ENCODE measurements around the gene SORCS1. TPM values are rescaled to one million over a fixed set of nuclear protein-coding genes. Genes with fewer than 3 reads are reported as not detected.

The SORCS1 gene
- total RNA-seq, 1 experiment from 2014 or later, result 1.7 TPM

- H3K79me2 ChIP-seq (ENCODE audit: insufficient read depth, low read length), result no peaks in the 10 kb centered on the region
- no peak overlapping the region for H2BK120ac ChIP-seq (ENCODE audit: low read depth, low read length, poor library complexity, severe bottlenecking)
- Mint-ChIP-seq H3K9me3 (no peaks in the 10 kb centered on the region), H3K27me3 (ENCODE audit: low read depth) (no peaks in the 10 kb centered on the region; the same call in 1 of the 2 replicates), H3K4me3 (no peak overlapping the region), H3K36me3 (ENCODE audit: insufficient read depth in 1 of 3, low read depth in 3 of 3) (no peaks in the 10 kb centered on the region), H3K27ac (no peak overlapping the region), H3K4me1 (peaks cover 16 to 20% of the 10 kb centered on the region in 2 experiments)
- H2BK12ac ChIP-seq (ENCODE audit: insufficient read length, low read depth, low read length), result no peak overlapping the region
- no peaks in the 10 kb centered on the region for H3K27me3 ChIP-seq (ENCODE audit: insufficient read depth, low read length)
- no peak overlapping the region for H2BK20ac ChIP-seq (ENCODE audit: low read depth, low read length, poor library complexity, severe bottlenecking)
- H3K4me1 ChIP-seq (ENCODE audit: insufficient read depth, low read length), result peaks cover 3% of the 10 kb centered on the region; the same call in 1 of the 2 replicates
- no peaks in the 10 kb centered on the region for H3K79me1 ChIP-seq (ENCODE audit: insufficient read depth, low read depth, low read length, poor library complexity, severe bottlenecking)
- no peak overlapping the region for H3K9ac ChIP-seq (ENCODE audit: extremely low read depth, insufficient read length, low read length)
- H4K5ac ChIP-seq (ENCODE audit: insufficient read length, low read depth, low read length), result no peak overlapping the region
- no peak overlapping the region for H3K56ac ChIP-seq (ENCODE audit: insufficient read length, low read depth, low read length)
- H4K8ac ChIP-seq (replicated peaks; ENCODE audit: insufficient read length, low read depth, low read length), result no peak overlapping the region
- no peaks in the 10 kb centered on the region for H3K23me2 ChIP-seq (ENCODE audit: insufficient read length, low read depth, low read length, poor library complexity, severe bottlenecking)
- H3K18ac ChIP-seq (ENCODE audit: insufficient read length, low read depth, low read length), result no peak overlapping the region
- H3K9me3 ChIP-seq (ENCODE audit: control insufficient read depth, low read depth, low read length), result no peaks in the 10 kb centered on the region
- H3T11ph ChIP-seq (ENCODE audit: low read length), result no peak overlapping the region
- H2BK5ac ChIP-seq (ENCODE audit: insufficient read length, low read length), result no peak overlapping the region
- no peak for DNase-seq
- H3K23ac ChIP-seq (ENCODE audit: insufficient read length, low read depth, low read length), result no peak overlapping the region
- H3K27ac ChIP-seq (ENCODE audit: insufficient read length, low read depth, low read length), result no peak overlapping the region
- H4K20me1 ChIP-seq (ENCODE audit: control insufficient read depth, insufficient read depth, insufficient read length), result no peaks in the 10 kb centered on the region
- no peak overlapping the region for H3K4ac ChIP-seq (ENCODE audit: low read depth, low read length)
- no CpG with 5 or more reads among the region's 7 CpGs for WGBS (ENCODE audit: extremely low coverage, insufficient read length, low lambda C conversion rate)
- H3K4me2 ChIP-seq (ENCODE audit: insufficient read depth, insufficient read length, low read length), result no peak overlapping the region
- H2AFZ ChIP-seq (ENCODE audit: low read length), result no peak overlapping the region
- H2AK5ac ChIP-seq (ENCODE audit: insufficient read length, low read length), result no peak overlapping the region
- H3K14ac ChIP-seq (ENCODE audit: insufficient read depth, low read length), result no peak overlapping the region
- no peak for TF ChIP-seq CTCF (conservative IDR thresholded peaks at IDR 0.05)
- no peak overlapping the region for H4K91ac ChIP-seq (ENCODE audit: insufficient read length, low read depth, low read length)
- no peak overlapping the region for H2BK15ac ChIP-seq (ENCODE audit: low read depth, low read length)
These were observed 264.4 kb downstream of the SORCS1 start for GRCh38 chr10:106900016-106900652.

Measured in H9 (cell line).